GM19397 (cell line): Measurements from ENCODE around the gene KLF2.
"Not testable (repeated sequence)": the region's sequence is repeated elsewhere in the genome, so short reads cannot be mapped to it uniquely, and the experiment has no call there.

Experiments used
- ATAC-seq: cut with Tn5 transposase; IDR thresholded peaks from one replicate; pipeline ENCODE4 v1.9.1; 2021; ENCODE audit warnings: mild to moderate bottlenecking, moderate library complexity; ENCODE audit not compliant: unreplicated experiment

KLF2 gene

GRCh38 chr19:16336571-16336970 is 11.9 kb downstream of the KLF2 start:
- ATAC-seq: no peak

DNA sequence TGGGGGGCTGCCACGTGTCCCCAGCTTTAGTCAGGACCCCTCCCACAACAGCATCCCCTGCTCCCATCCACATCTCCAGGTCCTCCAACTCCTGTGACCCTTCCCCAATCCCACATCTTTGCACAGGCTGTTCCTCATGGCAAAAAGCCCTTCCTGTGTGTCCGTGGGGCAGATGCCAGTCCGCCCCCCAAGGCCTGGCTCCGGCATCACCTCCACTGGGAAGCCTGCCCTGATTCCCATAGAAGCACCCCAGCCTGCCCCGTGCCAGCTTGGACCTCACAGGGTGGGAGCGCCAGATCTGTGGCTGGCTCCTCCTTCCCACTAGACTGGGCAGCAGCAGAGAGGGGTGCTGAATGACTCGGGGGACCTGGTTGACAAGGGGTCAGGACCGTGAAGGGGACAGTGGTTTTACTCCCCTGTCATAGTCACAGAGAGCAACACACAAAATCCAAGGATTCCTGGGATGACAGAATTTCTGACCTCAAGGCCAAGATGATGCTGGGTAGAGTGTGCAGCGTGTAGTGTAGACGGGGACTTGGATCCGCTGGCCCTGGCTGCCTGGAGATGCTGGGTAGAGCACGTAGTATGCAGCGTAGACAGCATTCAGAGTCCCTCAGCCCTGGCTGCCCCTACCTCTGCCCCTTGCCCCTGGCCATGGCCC is 13.3 kb downstream of the KLF2 start:
- ATAC-seq: no peak

- ATAC-seq: no peak
Observed at GRCh38 chr19:16338470-16339360, 14.1 kb downstream of the KLF2 start.

- ATAC-seq: no peak
Observed at GRCh38 chr19:16339361-16339725, 14.7 kb downstream of the KLF2 start.

DNA sequence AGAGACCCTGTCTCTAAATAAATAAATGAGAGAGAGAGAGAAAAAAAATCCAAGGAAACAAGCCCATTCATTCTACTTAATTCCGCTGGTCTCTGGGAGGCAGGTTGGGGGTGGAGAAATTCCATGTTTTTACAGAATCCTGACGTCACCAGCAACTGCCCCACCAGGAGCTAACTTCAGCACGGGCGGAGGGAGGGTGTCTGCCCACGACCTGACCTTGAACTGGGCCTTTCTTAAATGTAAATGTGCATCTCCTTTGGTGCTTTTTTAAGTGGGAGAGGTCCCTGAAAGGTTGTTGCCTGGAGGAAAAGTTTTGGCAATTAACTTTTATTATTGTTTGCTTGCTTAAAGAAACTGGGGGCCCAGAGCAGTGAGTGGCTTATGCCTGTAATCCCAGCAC is 15.5 kb downstream of the KLF2 start:
- no peak for ATAC-seq

GRCh38 chr19:16340654-16341053 is 16.0 kb downstream of the KLF2 start:
- no peak for ATAC-seq

GRCh38 chr19:16342002-16342715 is 17.5 kb downstream of the KLF2 start:
- peak; percentile 54 for ATAC-seq

DNA sequence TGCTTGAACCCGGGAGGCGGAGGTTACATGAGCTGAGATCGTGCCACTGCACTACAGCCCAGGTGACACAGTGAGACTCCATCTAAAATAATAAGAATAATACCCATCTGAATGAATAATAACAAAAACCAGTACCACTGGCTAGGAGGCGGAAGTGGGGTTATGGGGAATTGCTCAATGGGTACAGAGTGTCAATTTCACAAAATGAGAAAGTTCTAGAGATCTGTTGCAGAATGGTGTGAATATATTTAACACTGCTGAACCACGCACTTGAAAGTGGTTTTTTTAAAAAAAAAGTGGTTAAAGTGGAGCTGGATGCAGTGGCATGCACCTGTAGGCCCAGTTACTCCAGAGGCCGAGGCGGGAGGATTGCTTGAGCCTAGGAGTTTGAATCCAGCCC is 18.5 kb downstream of the KLF2 start:
- no peak for ATAC-seq

DNA sequence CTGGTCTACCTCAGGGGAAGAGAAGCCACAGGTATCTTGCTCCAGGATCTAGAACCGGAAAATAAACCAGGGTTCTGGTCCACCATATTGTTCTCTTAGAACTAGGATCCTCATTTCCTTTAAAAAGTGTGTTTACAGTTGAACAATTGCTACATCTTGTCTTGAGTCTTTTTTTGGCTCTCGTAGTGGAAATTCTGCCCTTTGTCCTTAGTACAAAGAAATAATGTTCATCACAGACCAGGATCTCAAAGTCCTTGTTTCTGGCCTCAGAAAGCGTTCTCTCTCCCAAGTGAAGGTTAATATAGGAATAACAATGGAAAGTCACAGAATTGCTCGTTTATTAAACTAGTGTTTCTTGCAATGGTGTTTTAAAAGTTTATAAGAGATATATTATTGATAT is 20.8 kb downstream of the KLF2 start:
- ATAC-seq: no peak

GRCh38 chr19:16347099-16347498 is 22.5 kb downstream of the KLF2 start:
- ATAC-seq: not testable (repeated sequence)

DNA sequence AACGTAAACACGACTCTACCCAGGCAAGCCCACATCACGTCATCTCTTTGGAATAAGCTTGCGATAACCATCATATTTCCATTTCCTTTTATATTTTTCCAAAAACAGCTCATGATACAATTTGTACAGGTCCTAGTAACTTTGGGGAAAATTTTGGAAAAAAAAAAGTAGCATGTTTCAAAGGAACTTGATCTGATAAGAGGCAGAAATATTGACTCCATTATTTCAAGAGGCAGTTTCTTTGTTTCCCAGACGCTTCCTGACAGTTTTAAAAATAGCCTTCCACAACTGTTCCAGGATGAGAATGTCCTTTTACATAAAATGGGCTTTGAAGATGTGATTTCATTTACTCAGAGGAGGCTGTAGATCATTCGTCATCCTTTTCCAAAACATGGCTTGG is 23.1 kb downstream of the KLF2 start:
- ATAC-seq: no peak

GRCh38 chr19:16349551-16350152 is 25.0 kb downstream of the KLF2 start:
- ATAC-seq: no peak

DNA sequence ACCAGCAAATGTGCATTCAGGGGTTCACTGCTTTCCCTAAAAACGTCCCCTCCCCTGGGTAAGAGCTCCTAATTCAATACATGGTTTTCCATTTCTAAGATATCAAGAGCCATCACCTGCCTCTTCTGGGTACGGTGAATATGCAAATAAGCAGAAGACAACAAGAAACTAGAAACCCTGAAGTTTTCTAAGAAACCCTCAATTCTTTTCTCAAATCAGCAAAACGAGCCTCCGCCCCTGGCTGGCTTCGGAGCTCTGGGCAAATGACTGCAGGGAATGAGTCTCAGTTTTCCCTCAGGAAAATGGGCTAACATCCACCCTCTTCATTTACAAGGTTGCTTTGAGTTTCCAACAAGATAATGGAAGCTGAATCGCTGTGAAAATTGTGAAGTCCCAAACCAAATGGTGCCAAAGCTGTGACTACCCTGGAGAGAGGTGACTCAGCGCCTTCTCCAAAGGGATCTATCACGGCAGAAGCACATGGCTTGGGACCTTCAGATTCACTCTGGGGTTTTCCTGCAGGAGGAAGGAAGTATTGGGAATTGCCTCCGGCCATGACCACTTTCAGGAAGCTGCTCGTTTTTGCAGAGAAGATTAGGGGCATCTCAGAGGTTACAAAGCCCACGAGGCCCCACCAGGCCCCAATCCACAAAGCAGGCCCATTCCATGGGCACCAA is 26.6 kb downstream of the KLF2 start:
- no peak for ATAC-seq

DNA sequence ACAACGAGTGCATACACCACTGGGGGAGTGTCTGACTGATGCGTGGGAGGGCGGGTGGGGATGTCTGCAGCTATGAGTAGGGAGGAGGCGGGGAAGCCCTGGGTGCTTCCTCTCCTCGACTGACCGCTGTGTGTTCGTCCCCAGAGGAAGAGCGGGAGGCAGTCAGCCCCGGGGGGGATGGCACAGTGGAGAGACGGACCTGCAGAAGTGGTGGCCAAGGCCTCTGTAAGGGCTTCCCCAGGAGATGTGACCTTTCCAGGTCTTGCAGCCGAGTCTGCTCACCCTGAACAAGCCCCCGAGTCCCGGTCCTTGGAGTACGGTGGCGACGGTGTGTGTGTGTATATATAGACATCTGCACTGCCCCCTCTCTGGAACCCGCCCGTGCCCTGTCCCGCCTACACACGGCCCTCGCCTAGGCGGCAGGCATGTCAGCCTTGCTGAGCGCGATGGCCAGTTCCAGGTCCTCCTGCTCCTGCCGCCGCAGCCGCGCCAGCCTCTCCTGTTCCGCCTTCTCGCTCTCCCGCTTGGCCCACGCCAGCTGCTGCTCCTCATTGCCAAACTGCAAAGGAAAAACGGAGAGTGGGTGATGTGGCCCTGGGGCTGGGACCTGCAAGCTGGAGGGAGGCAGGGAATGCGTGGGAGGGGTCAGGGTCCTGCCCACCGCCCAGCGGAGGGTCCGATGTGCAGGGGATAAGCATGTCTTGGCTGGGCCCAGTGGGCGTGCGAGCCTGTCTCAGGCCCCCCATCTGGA is 30.8 kb downstream of the KLF2 start:
- no peak for ATAC-seq

GRCh38 chr19:16358456-16358855 is 33.8 kb downstream of the KLF2 start:
- no peak for ATAC-seq

- ATAC-seq: no peak
Observed at GRCh38 chr19:16359074-16359473, 34.4 kb downstream of the KLF2 start.

DNA sequence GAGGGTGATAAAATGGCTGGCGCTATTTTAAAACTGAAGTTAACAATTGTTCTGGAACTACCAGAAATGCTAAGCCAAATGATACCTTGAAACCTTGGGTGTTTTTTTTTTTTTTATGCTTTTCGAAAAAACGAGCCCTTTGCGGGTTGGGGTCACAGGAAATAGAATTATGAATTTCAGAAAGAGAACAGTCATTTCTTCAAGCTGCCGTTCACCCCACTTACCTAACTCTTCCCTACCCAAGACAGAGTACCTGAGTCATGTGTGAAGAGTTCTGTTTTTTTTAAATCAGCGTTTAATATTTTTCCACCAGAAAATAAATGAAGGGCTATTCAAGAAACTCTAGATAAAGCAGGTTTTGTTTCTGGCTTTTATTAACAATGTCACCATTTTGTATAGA is 35.3 kb downstream of the KLF2 start:
- ATAC-seq: no peak

DNA sequence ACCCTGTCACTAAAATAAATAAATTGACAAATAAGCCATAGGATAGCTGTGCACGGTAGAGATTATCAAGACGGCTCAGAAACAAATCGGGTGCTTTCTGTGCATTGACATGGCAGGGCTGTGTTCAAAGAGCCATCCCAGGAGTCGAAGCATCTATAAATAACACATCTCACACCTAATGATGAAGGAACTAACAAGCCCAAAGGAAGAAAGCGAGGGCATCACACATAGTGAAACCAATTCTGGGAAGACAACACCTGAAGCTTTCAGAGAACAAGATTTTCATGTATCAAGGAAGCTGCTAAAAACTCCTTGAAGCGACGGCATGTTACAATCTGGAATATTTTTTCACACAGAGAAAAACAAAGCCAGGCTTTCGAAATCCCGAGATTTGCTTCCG is 36.1 kb downstream of the KLF2 start:
- no peak for ATAC-seq

GRCh38 chr19:16361254-16361653 is 36.6 kb downstream of the KLF2 start:
- no peak for ATAC-seq

- ATAC-seq: no peak
Observed at GRCh38 chr19:16361926-16362325, 37.3 kb downstream of the KLF2 start.
